Activated CD4-positive, alpha-beta T cell treated with anti-CD3 and anti-CD28 coated beads, Interleukin-2, amount 50 U/mL, for 24 hours (primary cell): Measurements from ENCODE around the gene PPP2R2C.

Source experiments
- DNase-seq, 2 donors: peaks; one replicate each; pipeline ENCODE4 v3.0.0-alpha.2; 2020; ENCODE audit warnings: low read depth in 1 of 2, low spot score in 1 of 2

PPP2R2C gene

DNA sequence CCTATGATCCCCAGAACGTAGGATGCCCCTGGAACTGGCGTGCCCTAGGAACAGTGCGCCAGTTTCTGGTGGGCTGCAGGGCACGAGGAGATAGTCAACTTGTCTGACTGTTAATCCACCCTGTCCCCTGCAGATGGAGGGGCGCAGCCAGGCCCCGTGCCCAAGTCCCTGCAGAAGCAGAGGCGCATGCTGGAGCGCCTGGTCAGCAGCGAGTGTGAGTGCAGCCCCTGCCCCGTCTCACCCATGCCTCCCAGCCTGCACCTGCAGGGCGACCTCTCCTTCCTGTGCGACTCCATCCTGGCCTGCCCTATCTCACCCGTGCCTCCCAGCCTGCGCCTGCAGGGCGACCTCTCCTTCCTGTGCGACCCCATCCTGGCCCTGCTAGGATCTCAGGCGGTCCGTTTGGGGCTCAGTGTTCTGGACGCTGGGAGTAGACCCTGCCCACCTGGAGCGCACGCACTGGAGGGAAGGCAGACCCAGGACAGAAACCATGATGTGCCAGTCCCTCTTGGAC is 180.6 kb downstream of the PPP2R2C start:
- DNase-seq, result no peak

DNA sequence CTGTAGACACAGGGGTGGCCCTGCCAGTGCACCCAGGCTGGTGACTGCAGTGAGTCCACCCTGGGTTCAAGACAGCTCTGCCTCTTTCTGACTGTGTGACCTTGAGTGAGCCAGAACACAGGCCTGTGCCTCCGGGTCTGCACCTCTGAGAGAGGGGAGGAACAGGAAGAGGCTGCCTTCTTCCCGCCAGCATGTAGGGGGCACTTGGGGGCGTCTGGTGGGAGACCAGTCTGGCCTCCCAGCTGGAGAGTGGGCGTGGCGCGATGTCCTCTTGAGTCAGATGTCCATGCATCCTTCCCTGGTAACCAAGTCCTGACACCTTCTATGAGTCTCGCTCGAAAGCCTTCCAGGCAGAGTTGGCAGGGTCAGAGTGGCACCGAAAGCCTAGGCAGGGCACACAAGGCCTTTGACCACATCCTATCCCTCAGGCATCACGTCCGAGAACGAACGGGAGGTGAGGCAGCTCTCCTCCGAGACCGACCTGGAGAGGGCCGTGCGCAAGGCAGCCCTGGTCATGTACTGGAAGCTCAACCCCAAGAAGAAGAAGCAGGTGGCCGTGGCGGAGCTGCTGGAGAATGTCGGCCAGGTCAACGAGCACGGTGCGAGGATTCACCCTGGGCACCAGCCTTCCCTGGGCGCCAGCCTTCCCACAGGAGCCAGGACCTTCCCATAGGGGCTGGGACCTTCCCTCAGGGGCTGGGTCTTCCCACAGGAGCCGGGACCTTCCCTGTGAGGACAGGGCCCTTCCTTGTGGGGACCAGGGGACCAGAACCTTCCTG is 181.5 kb downstream of the PPP2R2C start:
- no peak for DNase-seq

DNA sequence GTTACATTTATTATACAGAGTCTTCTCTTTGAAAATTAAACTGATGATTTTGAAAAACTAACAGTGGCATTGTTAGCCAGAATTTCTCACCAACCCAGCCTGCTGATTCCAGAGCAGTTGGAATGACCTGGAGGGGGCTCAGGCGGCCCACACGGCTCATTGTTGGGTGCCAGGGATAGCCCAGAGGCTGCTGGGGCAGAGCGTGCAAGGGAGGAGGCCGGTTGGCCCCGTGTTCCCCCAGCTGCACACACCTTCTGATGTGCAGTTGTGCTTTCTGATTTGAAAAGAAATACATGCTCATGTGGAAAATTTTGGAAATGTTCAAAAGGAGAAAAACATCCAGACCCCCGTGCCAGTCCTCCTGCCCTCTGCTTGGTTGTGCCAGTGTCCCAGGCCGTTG is 182.2 kb downstream of the PPP2R2C start:
- DNase-seq, result no peak

DNA sequence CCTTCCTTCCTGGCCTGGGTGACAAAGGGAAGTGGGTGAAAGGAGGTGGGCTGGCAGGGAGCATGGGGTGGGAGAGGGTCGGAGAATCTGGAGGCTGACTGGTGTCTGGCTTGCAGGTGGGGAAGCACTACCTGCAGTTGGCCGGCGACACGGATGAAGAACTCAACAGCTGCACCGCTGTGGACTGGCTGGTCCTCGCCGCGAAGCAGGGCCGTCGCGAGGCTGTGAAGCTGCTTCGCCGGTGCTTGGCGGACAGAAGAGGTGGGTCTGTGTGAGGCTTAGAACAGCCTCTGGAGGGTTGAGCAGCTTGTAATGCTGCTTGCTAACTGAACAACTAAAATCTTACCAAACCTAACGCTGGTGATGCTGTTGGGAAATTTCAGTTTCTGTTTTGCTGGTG is 183.5 kb downstream of the PPP2R2C start:
- no peak for DNase-seq

DNA sequence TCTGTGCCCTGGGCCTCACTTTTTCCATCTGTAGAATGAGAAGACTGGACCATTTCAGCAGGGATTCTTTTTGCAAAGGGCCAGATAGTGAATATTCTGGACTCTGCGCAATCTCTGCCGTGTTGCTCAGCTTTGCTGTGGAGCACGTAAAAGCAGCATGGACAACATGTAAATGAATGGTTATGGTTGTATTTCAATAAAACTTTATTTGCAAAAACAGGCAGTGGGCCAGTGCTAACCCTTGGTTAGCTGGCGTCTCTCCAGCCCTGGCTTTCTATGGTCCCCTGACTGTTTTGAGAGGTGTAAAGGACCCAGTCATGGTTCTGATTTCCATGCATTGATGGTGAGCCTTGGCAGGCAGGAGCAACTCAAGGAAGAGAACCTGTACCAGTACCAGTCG is 184.1 kb downstream of the PPP2R2C start:
- DNase-seq, result no peak

DNA sequence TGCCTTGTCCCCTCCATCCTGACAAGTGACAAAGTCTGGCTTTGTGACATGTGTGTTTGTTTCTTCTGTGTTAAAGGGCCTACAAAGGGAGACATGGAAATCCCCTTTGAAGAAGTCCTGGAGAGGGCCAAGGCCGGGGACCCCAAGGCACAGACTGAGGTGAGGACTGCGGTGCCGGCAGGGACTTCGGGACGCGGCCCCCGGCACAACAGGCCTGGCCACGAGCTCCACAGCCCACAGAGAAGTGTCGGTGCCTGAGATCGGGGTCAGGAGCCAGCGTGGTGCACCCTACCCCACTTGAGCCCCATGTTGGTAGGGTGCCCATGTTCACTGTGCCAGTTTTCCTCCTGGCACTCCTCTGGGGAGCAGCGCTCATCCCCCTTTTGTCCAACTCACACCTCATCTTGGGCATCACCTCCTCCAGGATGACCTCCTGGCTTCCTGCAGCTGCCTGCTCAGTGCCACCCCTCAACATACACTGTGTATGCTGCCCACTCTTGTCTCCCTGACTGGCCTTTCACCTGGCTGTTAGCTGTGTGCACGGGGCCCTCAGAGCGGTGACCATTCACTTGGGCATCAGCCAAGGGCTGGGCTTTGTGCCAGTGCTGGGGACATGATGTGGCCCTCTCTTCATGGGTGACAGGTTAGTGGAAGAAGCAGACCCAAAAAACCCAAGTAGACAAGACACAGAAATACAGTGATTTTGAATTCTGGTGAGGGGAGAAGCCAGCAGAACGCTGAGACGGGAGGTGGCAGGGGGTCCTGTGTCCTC is 185.2 kb downstream of the PPP2R2C start:
- no peak for DNase-seq

DNA sequence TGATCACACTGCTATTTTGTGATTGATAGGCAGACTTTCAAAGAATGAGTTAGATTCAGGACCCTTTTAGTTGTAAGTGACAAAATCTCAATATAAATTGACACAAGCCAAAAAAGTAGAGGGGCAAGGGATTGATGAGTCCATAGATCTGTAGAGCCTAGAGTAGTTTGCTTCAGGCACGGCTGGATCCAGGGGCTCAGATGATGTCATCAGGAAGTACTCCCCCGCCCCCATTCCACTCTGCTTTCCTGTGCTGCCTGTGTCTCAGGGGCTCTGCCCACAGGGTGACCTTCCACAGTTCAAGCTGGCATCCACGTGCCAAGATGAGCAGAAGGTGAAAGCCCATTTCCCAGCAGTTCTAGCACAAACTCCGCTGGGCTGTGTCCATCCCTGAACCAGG is 189.1 kb downstream of the PPP2R2C start:
- DNase-seq, result no peak

DNA sequence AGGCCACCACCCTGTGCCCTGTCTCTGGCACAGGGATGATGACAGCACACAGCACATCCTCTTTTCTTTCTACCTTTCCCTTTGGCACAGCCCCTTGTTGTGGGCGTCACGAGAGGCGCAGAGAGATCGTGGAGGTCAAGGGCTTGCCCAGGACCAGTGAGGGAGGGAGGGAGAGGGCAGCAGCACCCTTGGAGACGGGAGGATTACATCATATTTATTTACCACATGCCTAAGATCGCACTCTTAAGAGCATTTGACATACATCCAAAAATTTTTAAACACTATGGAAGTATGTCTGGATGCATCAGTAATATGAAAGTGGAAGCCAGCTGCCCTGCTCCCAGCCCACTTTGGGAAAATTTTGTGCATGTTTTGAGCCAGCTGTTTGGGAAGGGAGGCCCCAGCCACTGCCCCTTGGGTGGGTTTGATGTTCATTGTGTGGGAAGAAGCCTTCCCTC is 190.1 kb downstream of the PPP2R2C start:
- DNase-seq, result no peak

DNA sequence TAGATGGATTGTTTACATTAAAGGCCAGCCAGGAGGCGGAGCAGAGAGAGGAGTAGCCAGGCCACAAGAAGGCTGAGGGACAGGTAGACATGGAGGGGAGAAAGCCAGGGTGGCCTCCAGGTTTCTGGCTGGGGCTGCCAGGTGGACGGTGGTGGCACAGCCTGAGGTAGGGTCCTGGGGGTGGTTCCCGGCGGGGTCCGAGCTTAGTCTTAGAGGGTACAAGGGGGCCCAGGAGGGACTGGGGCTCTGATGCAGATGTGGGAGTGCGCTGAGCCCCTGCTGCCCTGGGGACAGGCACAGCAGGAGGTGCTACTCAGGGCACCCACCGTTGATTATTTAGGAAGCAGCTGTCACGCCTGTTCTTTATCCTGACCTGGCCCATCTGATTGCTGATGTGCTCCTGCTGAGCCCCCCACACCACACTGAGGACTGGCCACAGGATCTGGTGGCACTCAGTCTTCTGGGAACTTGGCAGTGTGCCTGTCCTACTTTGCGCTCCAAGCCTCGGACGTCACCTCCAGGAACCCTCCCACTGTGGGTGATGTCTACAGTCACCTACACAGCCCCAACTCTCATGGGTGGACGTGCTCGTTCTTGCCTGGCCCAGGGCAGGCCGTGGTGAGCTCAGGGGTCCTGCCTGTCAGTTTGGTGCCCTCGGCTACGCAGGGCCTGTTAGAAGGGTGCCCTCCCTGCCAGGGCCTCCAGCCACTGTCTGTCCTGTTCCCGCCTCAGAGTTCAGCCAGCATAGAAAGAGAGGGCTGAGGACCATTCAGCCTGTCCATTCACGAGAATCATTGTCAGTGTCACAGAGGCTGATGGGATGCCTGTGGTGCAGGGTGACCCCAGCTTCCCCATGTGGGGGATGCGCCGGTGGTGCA is 190.7 kb downstream of the PPP2R2C start:
- no peak for DNase-seq

DNA sequence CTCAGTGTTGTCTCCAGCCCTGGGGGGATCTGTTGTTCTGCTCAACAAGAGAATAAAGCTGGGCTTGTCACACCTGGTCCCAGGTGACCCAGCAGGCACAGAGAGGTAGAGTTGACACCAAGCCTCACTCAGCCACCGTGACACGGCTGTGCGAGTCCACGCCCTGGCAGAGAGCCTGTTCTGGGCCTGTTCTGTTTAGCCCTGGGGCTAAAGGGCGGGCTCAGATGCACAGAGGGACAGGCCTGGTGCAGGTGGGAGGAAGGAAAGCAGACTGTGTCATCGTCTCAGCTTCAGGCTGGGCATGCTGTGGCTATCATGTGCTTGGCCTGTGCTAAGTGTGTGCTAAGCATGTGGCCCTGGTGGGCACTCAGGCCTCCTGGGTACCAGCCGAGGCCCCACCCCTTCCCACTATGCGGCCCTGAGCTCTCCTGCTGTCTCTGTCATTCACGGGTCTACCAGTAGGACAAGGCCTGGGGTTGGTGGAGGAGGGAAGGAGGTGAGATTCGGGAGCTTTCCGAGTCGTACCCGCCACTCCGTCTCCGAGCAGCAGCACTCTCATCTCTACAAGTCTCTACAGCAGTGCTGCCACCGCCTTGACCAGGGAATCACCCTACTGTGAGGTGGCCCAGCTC is 191.9 kb downstream of the PPP2R2C start:
- no peak for DNase-seq

DNA sequence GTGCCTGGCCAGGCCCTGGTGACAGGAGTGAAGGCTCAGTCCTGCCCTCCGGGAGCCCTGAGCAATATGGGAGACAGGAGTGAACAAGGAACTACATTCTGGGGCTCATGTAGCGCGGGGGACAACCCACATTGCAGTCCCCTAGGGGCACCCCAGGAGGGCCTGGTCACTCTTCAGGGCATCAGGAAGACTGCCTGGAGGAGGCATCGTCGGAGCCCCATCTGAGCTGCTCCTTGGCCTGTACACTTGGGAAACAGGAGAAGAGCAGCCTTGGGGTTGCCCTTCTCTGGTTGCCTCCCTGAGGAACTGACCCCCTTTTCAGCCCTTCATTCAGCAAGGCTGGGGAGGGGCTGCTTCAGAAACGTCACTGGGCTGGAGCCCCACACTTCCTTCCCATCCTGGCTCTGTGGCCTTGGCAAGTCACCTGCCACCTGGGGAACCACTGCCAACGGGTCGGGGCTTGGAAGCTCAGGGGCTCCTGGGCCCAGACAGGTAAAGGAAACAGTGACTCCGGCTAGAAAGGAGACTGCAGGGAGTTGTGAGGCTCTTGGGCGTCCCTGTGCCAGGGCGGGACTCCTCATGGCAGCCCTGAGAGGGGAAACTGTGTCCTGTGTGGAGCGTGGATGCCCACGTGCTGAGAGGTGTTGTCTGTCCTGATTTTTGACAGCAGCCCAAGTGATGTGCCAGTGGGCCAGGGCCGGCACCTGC is 192.7 kb downstream of the PPP2R2C start:
- no peak for DNase-seq

DNA sequence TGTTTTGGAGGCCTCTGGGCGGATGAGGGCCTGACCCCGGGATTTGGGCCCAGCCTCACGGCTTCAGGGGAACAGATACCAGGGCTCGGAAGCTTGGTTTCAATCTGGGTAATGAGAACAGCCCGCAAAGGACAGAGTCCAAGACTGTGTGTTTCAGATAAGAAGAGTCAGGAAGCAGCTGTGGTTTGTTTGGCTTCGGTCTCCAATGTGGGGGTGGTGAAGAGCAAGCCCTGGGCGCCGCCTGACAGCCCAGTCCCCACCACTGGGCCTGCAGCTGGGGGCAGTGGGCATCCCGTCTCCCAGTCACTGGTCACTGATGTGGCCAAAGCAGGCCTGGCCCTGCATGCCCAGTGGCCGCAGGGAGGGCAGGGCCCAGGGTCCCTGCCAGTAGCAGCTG is 193.6 kb downstream of the PPP2R2C start:
- no peak for DNase-seq

DNA sequence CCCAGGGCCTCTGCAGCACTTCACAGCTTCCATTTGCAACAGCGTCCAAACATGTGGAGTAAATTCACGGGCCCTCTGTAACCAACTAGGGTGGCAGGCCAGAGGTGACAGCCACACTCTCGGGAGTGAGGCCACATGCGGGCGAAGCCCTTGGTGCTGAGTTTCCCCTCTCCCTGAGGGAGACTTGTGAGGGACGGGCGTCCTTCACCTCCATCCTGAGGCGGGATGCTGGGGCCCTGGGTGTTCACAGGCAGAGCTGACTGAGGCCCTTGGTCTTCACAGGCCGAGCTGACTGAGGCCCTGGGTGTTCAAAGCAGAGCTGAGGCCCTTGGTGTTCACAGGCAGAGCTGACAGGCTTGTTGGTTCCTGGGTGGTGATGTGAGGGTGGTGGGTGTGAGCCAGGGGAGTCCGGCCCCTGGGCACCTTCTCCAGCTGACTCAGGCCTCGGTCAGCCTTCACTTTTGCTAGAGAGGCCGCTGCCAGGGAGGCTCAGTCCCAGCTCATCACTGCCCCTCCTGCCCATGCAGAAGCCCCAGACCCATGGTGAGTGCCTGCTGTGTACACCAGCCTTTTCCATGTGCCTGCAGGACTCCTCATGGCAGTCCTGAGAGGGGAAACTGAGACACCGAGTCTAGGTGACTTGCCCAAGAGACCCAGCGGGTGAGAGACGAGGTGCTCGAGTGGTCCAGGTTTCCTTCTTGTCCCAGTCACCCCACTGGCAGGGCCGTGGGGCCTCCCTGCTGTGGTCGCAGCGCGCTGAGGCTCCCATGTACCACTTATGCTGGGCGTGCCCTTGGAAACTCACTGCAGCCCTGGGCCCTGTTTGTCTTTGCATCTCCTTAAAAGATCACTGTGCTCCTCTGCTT is 194.2 kb downstream of the PPP2R2C start:
- no peak for DNase-seq

DNA sequence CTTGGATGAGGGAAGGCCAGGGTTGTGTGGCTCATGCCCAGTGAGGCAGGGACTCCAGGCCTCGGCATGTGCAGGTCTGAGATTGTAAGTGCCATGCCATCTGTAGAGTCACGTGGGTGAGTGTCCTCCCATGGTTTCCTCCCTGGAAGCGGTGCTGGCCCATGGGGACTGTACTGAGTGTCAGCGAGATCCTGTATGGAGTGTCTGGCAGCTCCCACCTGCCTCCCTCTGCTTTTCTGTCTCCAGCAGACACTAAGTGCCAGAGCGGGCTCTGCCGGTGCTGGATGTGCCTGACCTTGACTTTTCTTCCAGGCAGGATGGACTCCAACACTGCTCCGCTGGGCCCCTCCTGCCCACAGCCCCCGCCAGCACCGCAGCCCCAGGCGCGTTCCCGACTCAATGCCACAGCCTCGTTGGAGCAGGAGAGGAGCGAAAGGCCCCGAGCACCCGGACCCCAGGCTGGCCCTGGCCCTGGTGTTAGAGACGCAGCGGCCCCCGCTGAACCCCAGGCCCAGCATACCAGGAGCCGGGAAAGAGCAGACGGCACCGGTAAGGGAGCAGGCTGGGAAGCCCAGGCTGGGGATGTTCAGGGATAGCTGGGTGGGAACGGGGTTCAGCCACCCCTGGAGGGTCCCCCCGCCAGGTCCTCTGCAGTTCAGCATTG is 195.1 kb downstream of the PPP2R2C start:
- no peak for DNase-seq

DNA sequence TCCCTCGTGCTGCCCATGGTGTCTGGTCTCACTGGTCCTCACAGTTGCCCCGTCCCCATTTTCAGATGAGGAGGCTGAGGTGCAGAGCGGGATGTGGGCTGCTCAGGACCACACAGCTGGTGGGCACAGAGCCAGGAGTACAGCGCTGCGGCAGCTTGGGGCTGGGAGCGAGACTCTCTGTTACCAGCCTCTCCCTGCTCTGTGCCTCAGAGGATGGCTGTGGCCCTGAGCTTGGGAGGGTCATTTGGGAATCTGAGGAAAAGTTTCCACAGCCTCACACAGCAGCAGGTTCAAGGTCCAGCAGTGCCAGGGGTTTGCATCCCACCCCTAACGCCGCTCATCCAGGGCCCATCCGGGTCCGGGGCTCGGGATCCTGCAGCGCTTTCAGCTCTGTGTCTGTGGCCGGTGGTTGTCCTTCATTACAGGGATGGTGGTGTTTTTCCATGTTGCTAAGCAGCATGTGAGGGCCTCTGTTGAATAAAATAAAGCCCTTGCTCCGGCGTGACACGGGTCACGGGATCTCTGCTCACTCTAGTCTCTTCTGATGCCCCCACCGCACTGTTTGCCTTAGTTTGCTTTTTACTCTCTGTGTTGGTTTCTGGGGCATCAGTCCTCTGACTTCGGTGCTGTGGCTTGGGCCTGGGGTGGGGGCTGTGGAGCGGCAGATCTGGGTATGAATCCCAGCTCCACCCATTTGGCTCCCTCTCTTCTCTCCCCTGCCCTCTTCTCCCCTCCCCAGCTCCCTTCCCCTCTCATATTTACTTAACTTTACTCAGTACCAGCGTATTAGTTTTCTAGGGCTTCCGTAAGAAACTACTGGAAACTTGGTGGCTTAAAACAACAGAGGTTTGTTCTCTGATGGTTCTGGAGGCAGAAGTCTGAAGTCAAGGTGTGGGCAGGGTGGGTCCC is 196.3 kb downstream of the PPP2R2C start:
- DNase-seq, result no peak

DNA sequence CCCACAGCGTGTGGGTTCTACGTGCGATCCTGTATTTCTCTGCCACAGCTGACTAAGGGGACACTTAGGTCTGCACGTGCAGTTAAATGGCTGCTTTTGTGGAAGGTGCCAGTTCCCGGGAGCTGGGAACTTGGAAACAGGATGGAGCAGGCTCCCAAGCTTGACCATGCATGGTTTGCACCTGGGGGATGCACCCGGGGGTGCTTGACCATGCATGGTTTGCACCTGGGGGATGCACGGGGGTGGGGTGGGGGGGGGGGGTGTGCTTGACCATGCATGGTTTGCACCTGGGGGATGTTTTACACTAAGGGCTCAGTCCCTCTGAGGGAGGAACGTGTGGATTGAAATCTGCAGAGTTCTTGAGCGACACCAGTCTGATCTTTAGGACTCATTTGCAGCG is 197.1 kb downstream of the PPP2R2C start:
- no peak for DNase-seq

DNA sequence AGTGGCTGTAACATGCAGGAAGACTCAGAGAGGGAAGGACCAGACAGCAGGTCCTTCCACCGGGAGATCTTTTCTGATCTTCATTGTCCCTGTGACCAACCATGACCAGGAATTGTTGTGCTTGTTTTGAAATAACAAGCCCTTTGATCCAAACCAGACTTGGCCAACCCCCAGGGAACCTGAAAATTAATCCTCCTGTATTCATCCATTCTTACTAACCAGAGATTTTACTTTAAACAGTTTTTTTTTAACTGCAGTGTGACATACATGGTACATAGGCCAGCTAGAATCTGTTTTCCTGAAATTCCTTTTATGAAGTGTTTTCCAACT is 198.8 kb downstream of the PPP2R2C start:
- no peak for DNase-seq
